GM12801 (cell line): Measurements from ENCODE around the gene NRF1.

Experiments used
- CTCF ChIP-seq: IDR thresholded peaks from one replicate; pipeline ENCODE4 v1.5.1; 2011; ENCODE audit warnings: control low read depth; ENCODE audit not compliant: insufficient read length; ENCODE audit errors: extremely low read depth

NRF1 gene

GRCh38 chr7:129789652-129790051, 178.1 kb downstream of the NRF1 start:
- no peak for TF ChIP-seq CTCF

GRCh38 chr7:129790136-129790535, 178.6 kb downstream of the NRF1 start:
- TF ChIP-seq CTCF: no peak

GRCh38 chr7:129792721-129793120, 181.2 kb downstream of the NRF1 start:
- TF ChIP-seq CTCF: no peak

DNA sequence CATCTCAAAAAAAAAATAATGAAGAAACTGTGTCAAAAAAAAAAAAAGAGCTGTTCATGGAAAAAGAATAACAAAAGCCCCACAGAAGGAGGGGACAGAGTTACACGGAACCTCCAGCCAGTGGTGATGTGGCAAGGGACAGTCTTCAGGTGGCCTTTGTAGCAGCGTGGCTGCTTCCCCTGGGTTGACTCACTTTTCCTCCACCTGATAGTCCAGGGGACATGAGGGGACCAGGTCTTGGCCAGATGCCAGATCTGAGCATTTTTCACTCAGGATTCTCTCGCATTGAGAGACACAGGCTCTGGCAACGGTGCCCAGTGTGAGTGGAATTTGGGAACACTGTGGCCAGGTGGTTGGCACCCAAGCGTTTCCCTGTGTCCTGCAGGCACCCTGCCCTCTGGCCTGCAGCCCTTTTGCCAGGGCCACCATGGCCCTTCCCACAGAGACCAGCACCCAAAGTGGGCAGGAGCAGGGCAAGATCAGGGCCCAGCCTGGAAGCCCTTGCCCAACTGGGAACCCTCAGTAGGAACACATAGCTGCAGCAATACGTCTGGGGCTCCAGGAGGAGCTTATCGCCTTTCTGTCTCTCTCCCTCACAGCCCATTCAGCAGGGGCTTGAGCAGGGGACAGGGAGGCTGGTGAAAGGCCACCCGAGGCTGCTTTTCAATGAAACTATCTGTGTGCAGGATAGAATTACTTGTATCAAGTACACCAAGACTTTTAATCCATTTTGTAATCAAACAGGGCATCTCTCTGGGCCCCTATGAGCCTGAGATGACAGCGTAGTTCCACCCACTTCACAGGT, 182.2 kb downstream of the NRF1 start:
- no peak for TF ChIP-seq CTCF

GRCh38 chr7:129796186-129796775, 184.8 kb downstream of the NRF1 start:
- no peak for TF ChIP-seq CTCF

GRCh38 chr7:129797214-129797789, 185.8 kb downstream of the NRF1 start:
- no peak for TF ChIP-seq CTCF

DNA sequence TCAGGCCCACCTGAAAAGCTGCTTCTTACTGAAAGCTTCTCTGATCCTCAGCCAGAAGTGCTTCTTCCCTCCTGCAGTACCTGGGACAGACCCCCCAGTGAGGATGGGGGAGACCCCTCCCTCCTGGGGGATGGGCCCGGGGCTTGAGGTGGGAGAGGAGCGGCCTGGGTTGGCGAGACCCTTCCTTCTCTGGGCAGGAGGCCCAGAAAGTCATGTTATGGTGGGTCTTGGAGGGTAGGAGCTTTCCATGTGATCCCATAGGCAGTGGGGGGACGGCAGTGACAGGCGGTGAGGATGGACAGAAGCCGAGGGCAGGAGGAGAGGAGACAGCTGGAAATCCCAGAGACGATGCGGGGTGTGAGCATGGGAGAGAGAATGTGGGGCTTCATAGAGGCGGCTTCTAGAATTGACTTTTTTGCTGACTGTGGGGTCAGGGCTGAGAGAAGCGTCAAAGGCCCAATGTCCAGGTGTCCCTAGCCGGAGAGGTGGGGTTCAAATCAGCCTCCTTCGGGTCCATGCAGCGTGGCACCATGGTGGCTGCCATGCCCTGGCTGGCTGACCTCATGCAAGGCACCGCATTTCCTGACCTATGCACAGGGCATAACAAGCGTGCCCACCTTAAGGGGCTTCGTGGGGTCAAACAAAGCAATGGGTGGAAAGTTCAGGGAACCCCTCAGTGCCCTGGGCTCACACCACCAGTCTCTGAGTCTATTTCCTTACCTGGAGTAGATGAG, 187.3 kb downstream of the NRF1 start:
- TF ChIP-seq CTCF: no peak
